H1 (cell line): Measurements from ENCODE around the gene ZNF254. TPM values are rescaled to one million over a fixed set of nuclear protein-coding genes. Genes with fewer than 3 reads are reported as not detected.

ENCODE experiments used
- CTCF ChIA-PET: fragments of 300-600 bp; sonication (Branson Sonifier 250); formaldehyde crosslinking; loops from one replicate; lab custom pipeline; 2021; ENCODE audit not compliant: partially characterized antibody; lab: Charles Lee
- POLR2A ChIA-PET: fragments of 300-600 bp; sonication (Branson Sonifier 250); formaldehyde crosslinking; loops from one replicate; lab custom pipeline; 2021; ENCODE audit warnings: inconsistent platforms; ENCODE audit not compliant: partially characterized antibody; lab: Charles Lee
- DNase-seq, 2 experiments: peaks; one replicate each; pipeline versions ENCODE4 v3.0.0 to v3.0.0-alpha.2; 2010 to 2022; ENCODE audit warnings: low spot score in 2 of 2, low read depth in 1 of 2, mixed read lengths in 1 of 2
- FAIRE-seq: peaks from 2 replicates; lab custom pipeline; 2011; peaks lifted over from hg19 to GRCh38; lab: Jason Lieb, UNC
- H2AFZ ChIP-seq: 2 replicates; pipeline ENCODE4 v1.8.1; 2012; ENCODE audit warnings: low read length, inconsistent platforms
- H2AK5ac ChIP-seq: 2 replicates; pipeline ENCODE4 v1.6.1; 2013; ENCODE audit warnings: low read depth, low read length
- H2BK120ac ChIP-seq: replicated peaks from 2 replicates; pipeline ENCODE3; 2013; ENCODE audit warnings: low read depth, low read length, inconsistent platforms
- H2BK12ac ChIP-seq: 2 replicates; pipeline ENCODE4 v1.6.1; 2013; ENCODE audit warnings: low read depth, low read length
- H2BK15ac ChIP-seq: 2 replicates; pipeline ENCODE4 v1.6.1; 2013; ENCODE audit warnings: low read length
- H2BK20ac ChIP-seq: 2 replicates; pipeline ENCODE4 v1.6.1; 2013; ENCODE audit warnings: low read length
- H2BK5ac ChIP-seq: 2 replicates; pipeline ENCODE4 v1.6.1; 2013; ENCODE audit warnings: low read depth, low read length
- H3K14ac ChIP-seq: 2 replicates; pipeline ENCODE4 v1.6.1; 2013; ENCODE audit warnings: inconsistent platforms; ENCODE audit not compliant: insufficient read length
- H3K18ac ChIP-seq: 2 replicates; pipeline ENCODE4 v1.6.1; 2013; ENCODE audit warnings: low read length; ENCODE audit errors: extremely low read depth
- H3K23ac ChIP-seq: 2 replicates; pipeline ENCODE4 v1.6.1; 2013; ENCODE audit warnings: inconsistent platforms; ENCODE audit not compliant: insufficient read length
- H3K23me2 ChIP-seq: 2 replicates; pipeline ENCODE4 v1.6.1; 2013; ENCODE audit warnings: low read depth, low read length
- H3K27ac ChIP-seq: 2 replicates; pipeline ENCODE4 v1.6.1; 2011; ENCODE audit warnings: low read depth, low read length, inconsistent platforms
- H3K27me3 ChIP-seq, 4 experiments: replicated peaks in 1 of 4; 1 replicate in 1 of 4; 2 replicates in 3 of 4; pipeline versions ENCODE4 v1.6.1 to v1.8.1; 2011 to 2013; ENCODE audit warnings: low read length in 3 of 4, mild to moderate bottlenecking in 3 of 4, inconsistent platforms in 2 of 4, mixed read lengths in 2 of 4, moderate library complexity in 1 of 4; ENCODE audit not compliant: control insufficient read depth in 3 of 4, insufficient read depth in 3 of 4; ENCODE audit errors: extremely low read depth in 1 of 4
- H3K36me3 ChIP-seq, 4 experiments: 2 replicates each; pipeline versions ENCODE4 v1.6.1 to v1.8.1; 2011 to 2013; ENCODE audit warnings: mild to moderate bottlenecking in 4 of 4, low read length in 3 of 4, moderate library complexity in 2 of 4, control low read depth in 1 of 4, inconsistent platforms in 1 of 4; ENCODE audit not compliant: insufficient read depth in 4 of 4, control insufficient read depth in 2 of 4
- H3K4ac ChIP-seq: replicated peaks from 2 replicates; pipeline ENCODE3; 2013; ENCODE audit warnings: low read length, low read depth, mixed read lengths, inconsistent platforms; ENCODE audit not compliant: insufficient read length
- H3K4me1 ChIP-seq, 4 experiments: replicated peaks in 1 of 4; 1 replicate in 1 of 4; 2 replicates in 3 of 4; pipeline versions ENCODE4 v1.6.1 to v1.8.1; 2011 to 2013; ENCODE audit warnings: low read length in 3 of 4, inconsistent platforms in 2 of 4, mixed read lengths in 1 of 4; ENCODE audit not compliant: insufficient read depth in 4 of 4, control insufficient read depth in 3 of 4
- H3K4me2 ChIP-seq, 2 experiments: 2 replicates each; pipeline versions ENCODE4 v1.6.1 to v1.8.1; 2011 to 2013; ENCODE audit warnings: low read depth in 2 of 2, low read length in 2 of 2, control low read depth in 1 of 2, inconsistent platforms in 1 of 2, mild to moderate bottlenecking in 1 of 2; ENCODE audit not compliant: insufficient read depth in 1 of 2
- H3K4me3 ChIP-seq, 4 experiments: fragments of 200-600, 300-600 bp in 1 of 4; sonication (generic), shearing (Covaris generic), sonication (Bioruptor Twin) in 1 of 4; 2 replicates each; pipeline versions ENCODE4 v1.5.1 to v1.8.1; 2011 to 2016; ENCODE audit warnings: low read length in 4 of 4, low read depth in 3 of 4, control low read depth in 2 of 4, inconsistent platforms in 2 of 4, mild to moderate bottlenecking in 2 of 4, mixed read lengths in 1 of 4, moderate library complexity in 1 of 4; ENCODE audit not compliant: insufficient read depth in 2 of 4; ENCODE audit errors: extremely low read depth in 1 of 4
- H3K56ac ChIP-seq: replicated peaks from 2 replicates; pipeline ENCODE3; 2013; ENCODE audit warnings: low read depth, mild to moderate bottlenecking, mixed read lengths, low read length, inconsistent platforms; ENCODE audit not compliant: insufficient read length
- H3K79me1 ChIP-seq: 2 replicates; pipeline ENCODE4 v1.6.1; 2013; ENCODE audit warnings: low read depth, low read length, control low read depth
- H3K79me2 ChIP-seq, 2 experiments: 2 replicates each; pipeline versions ENCODE4 v1.6.1 to v1.8.1; 2012 to 2013; ENCODE audit warnings: low read length in 2 of 2, mild to moderate bottlenecking in 2 of 2, inconsistent platforms in 1 of 2; ENCODE audit not compliant: insufficient read depth in 2 of 2, control insufficient read depth in 1 of 2
- H3K9ac ChIP-seq, 4 experiments: replicated peaks in 1 of 4; 1 replicate in 1 of 4; 2 replicates in 3 of 4; pipeline versions ENCODE4 v1.6.1 to v1.8.1; 2011 to 2013; ENCODE audit warnings: low read depth in 3 of 4, low read length in 3 of 4, control low read depth in 2 of 4, mild to moderate bottlenecking in 2 of 4, moderate library complexity in 2 of 4, inconsistent platforms in 1 of 4; ENCODE audit errors: extremely low read depth in 1 of 4
- H3K9me3 ChIP-seq, 2 experiments: 2 replicates each; pipeline versions ENCODE4 v1.6.1 to v1.8.1; 2012 to 2013; ENCODE audit warnings: mild to moderate bottlenecking in 2 of 2, moderate library complexity in 2 of 2, control low read depth in 1 of 2, inconsistent platforms in 1 of 2, low read depth in 1 of 2, low read length in 1 of 2, mixed read lengths in 1 of 2; ENCODE audit not compliant: insufficient read depth in 2 of 2
- H4K20me1 ChIP-seq, 2 experiments: replicated peaks in 1 of 2; 2 replicates each; pipeline versions ENCODE3 to v1.8.1; 2011 to 2013; ENCODE audit warnings: inconsistent platforms in 2 of 2, low read length in 2 of 2, mild to moderate bottlenecking in 1 of 2; ENCODE audit not compliant: insufficient read depth in 2 of 2, control insufficient read depth in 1 of 2
- H4K5ac ChIP-seq: 2 replicates; pipeline ENCODE4 v1.6.1; 2013; ENCODE audit warnings: low read length, low read depth, mixed read lengths, inconsistent platforms; ENCODE audit not compliant: insufficient read length
- H4K8ac ChIP-seq: 2 replicates; pipeline ENCODE4 v1.8.0; 2013; ENCODE audit warnings: mild to moderate bottlenecking, moderate library complexity, low read length, inconsistent platforms; ENCODE audit not compliant: insufficient read depth; ENCODE audit errors: extremely low read depth
- H4K91ac ChIP-seq: replicated peaks from 2 replicates; pipeline ENCODE3; 2013; ENCODE audit warnings: low read length, mixed read lengths, inconsistent platforms; ENCODE audit not compliant: insufficient read length
- BACH1 ChIP-seq: IDR thresholded peaks from 2 replicates; pipeline ENCODE4 v1.6.1; 2012; ENCODE audit warnings: low read length, improper control_type of control experiment
- BCL11A ChIP-seq, 2 experiments: IDR thresholded peaks; one replicate each; pipeline ENCODE4 v1.6.1; 2011; ENCODE audit warnings: low read depth in 2 of 2, low read length in 2 of 2, mild to moderate bottlenecking in 2 of 2
- KDM5A ChIP-seq: fragments of 200-600 bp; IDR thresholded peaks from 2 replicates; pipeline ENCODE4 v1.7.1; 2012; ENCODE audit warnings: mild to moderate bottlenecking, low read length, inconsistent platforms, mixed read lengths
- PHF8 ChIP-seq: fragments of 200-600 bp; sonication (generic); conservative IDR thresholded peaks from 2 replicates; pipeline ENCODE4 v1.7.1; 2012; ENCODE audit warnings: low read depth, mild to moderate bottlenecking, inconsistent platforms, low read length, moderate library complexity
- POLR2A ChIP-seq, 2 experiments: IDR thresholded peaks; 1 replicate in 1 of 2; 2 replicates in 1 of 2; pipeline ENCODE4 v1.6.1; 2011; ENCODE audit warnings: low read depth in 2 of 2, low read length in 2 of 2, mild to moderate bottlenecking in 2 of 2; ENCODE audit errors: control extremely low read depth in 1 of 2
- POLR2AphosphoS5 ChIP-seq: IDR thresholded peaks from 2 replicates; pipeline ENCODE4 v1.6.1; 2011; ENCODE audit warnings: low read depth, low read length
- SIN3A ChIP-seq, 2 experiments: IDR thresholded peaks in 1 of 2; conservative IDR thresholded peaks in 1 of 2; 2 replicates each; pipeline ENCODE4 v1.6.1; 2011 to 2012; ENCODE audit warnings: low read length in 2 of 2, improper control_type of control experiment in 1 of 2, low read depth in 1 of 2, mild to moderate bottlenecking in 1 of 2
- TAF7 ChIP-seq: optimal IDR thresholded peaks from 2 replicates; pipeline ENCODE3; 2011; ENCODE audit warnings: low read depth, mild to moderate bottlenecking, inconsistent platforms, low read length, moderate library complexity, borderline replicate concordance
- TBP ChIP-seq: IDR thresholded peaks from 2 replicates; pipeline ENCODE4 v1.6.1; 2011; ENCODE audit warnings: low read depth, low read length, improper control_type of control experiment
- YY1 ChIP-seq: IDR thresholded peaks from 2 replicates; pipeline ENCODE4 v1.6.1; 2011; ENCODE audit warnings: low read depth, mild to moderate bottlenecking, low read length
- WGBS, 2 experiments: shearing (Covaris generic) in 1 of 2; methylation state at CpG; one replicate each; pipeline versions ENCODE4 v1.1.6 to v1.1.7; 2013 to 2015; ENCODE audit warnings: low lambda C conversion rate in 2 of 2, mixed read lengths in 2 of 2, inconsistent platforms in 1 of 2, low coverage in 1 of 2, missing lambda C conversion rate in 1 of 2; ENCODE audit not compliant: insufficient replicate concordance in 2 of 2, insufficient coverage in 1 of 2, insufficient read length in 1 of 2; ENCODE audit errors: extremely low coverage in 1 of 2, missing lambda C conversion rate in 1 of 2; 5-methylcytosine and 5-hydroxymethylcytosine counted together
- long read RNA-seq, 2 experiments: library from RNA in 1 of 2; library from capped mRNA in 1 of 2; stranded (forward); transcript quantifications; one replicate each; pipeline ENCODE4 v2.0.0, GENCODE V29; 2021; ENCODE audit warnings: inconsistent platforms in 1 of 2
- polyA minus RNA-seq, 3 experiments: library from RNA; depleted of rRNA, polyadenylated mRNA; stranded (reverse); fragments of >200 nt; gene quantifications; 1 replicate in 2 of 3; 2 replicates in 1 of 3; pipeline ENCODE4 v1.2.3, GENCODE V29; 2011
- polyA plus RNA-seq, 7 experiments: library from polyadenylated mRNA; depleted of rRNA in 3 of 7; stranded (reverse) in 5 of 7; unstranded in 2 of 7; fragments of >200 nt in 5 of 7; fragments of 200-250 nt in 2 of 7; gene quantifications; 1 replicate in 5 of 7; 2 replicates in 1 of 7; 4 replicates in 1 of 7; pipeline versions ENCODE4 v1.2.1 to v1.2.3, GENCODE V29; 2011 to 2013; ENCODE audit warnings: missing spikeins in 2 of 7, mixed read lengths in 2 of 7
- total RNA-seq: library from RNA; stranded (reverse); fragmentation: NEBNext Ultra II Directional; extraction: Animal tissue kit (Norgen Biotek cat#: 25700); gene quantifications from 2 replicates; pipeline ENCODE4 v1.2.1, GENCODE V29; 2021

Gene ZNF254
- 21.7 and 22.0 TPM in 2 replicates for total RNA-seq
- polyA plus RNA-seq (2011; rRNA removed): 3.2 and 4.4 TPM in 2 replicates
- 6.4 TPM for polyA plus RNA-seq (2011; cell fraction: cytosol; rRNA removed)
- polyA plus RNA-seq (2011; cell fraction: nucleus; rRNA removed): 8.2 TPM
- polyA plus RNA-seq (2012, experiment 1 of 2): 6.6 to 11.9 TPM (median 7.6 TPM) in 4 replicates
- 1.9 TPM for polyA plus RNA-seq (2012, experiment 2 of 2)
- 23.4 TPM for polyA plus RNA-seq (2013, experiment 1 of 2)
- polyA plus RNA-seq (2013, experiment 2 of 2): 20.1 TPM
- 21.2 and 23.1 TPM in 2 replicates for polyA minus RNA-seq (2011; rRNA and poly(A)+ RNA removed)
- polyA minus RNA-seq (2011; cell fraction: cytosol; rRNA and poly(A)+ RNA removed): 20.6 TPM
- polyA minus RNA-seq (2011; cell fraction: nucleus; rRNA and poly(A)+ RNA removed): 47.9 TPM
- long read RNA-seq, experiment 1, partial matches to known transcripts: 15 of 33 reads
- long read RNA-seq, experiment 1, other reads (novel, unspliced or antisense): 12 of 33 reads
- long read RNA-seq, experiment 2, partial matches to known transcripts: 1 of 6 reads
- long read RNA-seq, experiment 2, other reads (novel, unspliced or antisense): 4 of 6 reads

DNA sequence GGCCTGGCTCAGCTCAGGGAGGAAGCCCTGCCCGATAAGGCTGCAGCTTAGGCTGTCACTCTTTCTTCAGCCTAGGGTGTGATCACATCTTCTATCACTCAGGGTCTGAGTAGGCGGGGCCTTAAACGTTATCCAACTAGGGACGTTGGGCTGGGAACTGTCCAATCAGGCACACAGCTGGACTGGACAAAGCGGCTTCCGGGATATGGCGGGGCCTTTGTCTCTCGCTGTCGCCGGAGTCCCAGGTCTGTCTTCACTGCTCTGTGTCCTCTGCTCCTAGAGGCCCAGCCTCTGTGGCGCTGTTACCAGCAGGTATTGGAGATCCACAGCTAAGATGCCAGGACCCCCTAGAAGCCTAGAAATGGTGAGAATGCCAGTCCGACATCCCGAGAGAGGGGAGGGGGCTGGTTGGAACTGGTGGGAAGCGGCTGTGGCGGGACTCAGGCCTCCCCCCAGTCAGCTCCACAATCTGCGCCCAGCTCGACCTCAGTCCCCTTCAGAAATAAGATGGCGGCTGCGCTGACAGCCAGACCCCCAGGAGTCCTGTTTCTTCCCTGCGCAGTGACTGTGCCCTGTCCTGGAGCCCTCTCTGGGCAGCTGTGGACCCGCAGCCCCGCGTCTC, at the start of gene ZNF254:
ZNF254 (plus strand) TSS at position 214 of the 622 bp plus-strand sequence; CDS start at position 335, 121 bp downstream.
- ChIA-PET CTCF (interaction anchor here (1.0 to 1.3 kb wide), 3 partner anchors 8 to 15 kb away, joined by 4 to 5 read pairs (median 4); no protein-coding TSS in a partner anchor), POLR2A (interaction anchor here (0.7 to 3.7 kb wide), 18 partner anchors 8 to 671 kb away, joined by 3 to 26 read pairs (median 6); partner anchors contain the start of genes ZNF675 and ZNF726)
- Histone ChIP-seq H2BK5ac (peak within 1 kb of the TSS; percentile 98), H3K4me2 (peak within 1 kb of the TSS; percentile 34 to 56), H3K4ac (no peak within 1 kb of the TSS), H4K91ac (peak within 1 kb of the TSS; percentile 27), H3K23ac (no peak within 1 kb of the TSS), H3K79me2 (peaks cover 3 to 17% of the 10 kb centered on the region in 2 experiments; a peak in 3 of 4 replicates), H4K8ac (peak within 1 kb of the TSS; percentile 100), H3K9me3 (no peaks in the 10 kb centered on the region), H2BK15ac (no peak within 1 kb of the TSS), H3K36me3 (peaks cover 0 to 5% (median 0%) of the 10 kb centered on the region in 4 experiments; a peak in 2 of 8 replicates), H3K9ac (peak within 1 kb of the TSS; percentile 79 to 100 (median 87)), H3K79me1 (no peaks in the 10 kb centered on the region; the same call in 1 of the 2 replicates), H3K18ac (peak within 1 kb of the TSS; percentile 44), H4K5ac (peak within 1 kb of the TSS; percentile 81), H3K14ac (no peak within 1 kb of the TSS), H2AFZ (no peak within 1 kb of the TSS), H2BK120ac (no peak within 1 kb of the TSS), H3K56ac (no peak within 1 kb of the TSS), H2BK12ac (peak within 1 kb of the TSS; percentile 45; the same call in 1 of the 2 replicates), H2BK20ac (no peak within 1 kb of the TSS), H3K27me3 (no peaks in the 10 kb centered on the region), H3K27ac (peak within 1 kb of the TSS; percentile 88), H3K4me3 (peak within 1 kb of the TSS; percentile 55 to 94 (median 66)), H4K20me1 (no peaks in the 10 kb centered on the region), H3K4me1 (no peaks in the 10 kb centered on the region), H3K23me2 (no peaks in the 10 kb centered on the region), H2AK5ac (no peak within 1 kb of the TSS)
- 40% methylated on average over 17 of the region's 23 CpGs; no CpG with 5 or more reads in 1 of the 2 experiments for WGBS, 2 experiments
- FAIRE-seq (no peak), DNase-seq (peak; percentile 72 to 82)
- peak; percentile 43 for TF ChIP-seq TAF7
- no peak for TF ChIP-seq BACH1
- TF ChIP-seq POLR2A (IDR thresholded peaks at IDR 0.05; ENCODE audit: control extremely low read depth in 1 of 2, low read depth in 2 of 2, low read length in 2 of 2): peak; percentile 22 to 89
- TF ChIP-seq POLR2AphosphoS5: peak; percentile 71
- TF ChIP-seq PHF8: peak; percentile 69
- no peak for TF ChIP-seq BCL11A (IDR thresholded peaks at IDR 0.05; ENCODE audit: low read depth in 2 of 2, low read length in 2 of 2)
- TF ChIP-seq SIN3A (conservative IDR thresholded peaks at IDR 0.05 in 1 of 2, IDR thresholded peaks at IDR 0.05 in 1 of 2; ENCODE audit: low read depth in 1 of 2, low read length in 2 of 2): peak in 1 of 2 experiments; percentile 69; a peak in 1 of 4 replicates
- TF ChIP-seq TBP: peak; percentile 71
- peak; percentile 85 for TF ChIP-seq YY1
- TF ChIP-seq KDM5A: no peak
